HG02642 (cell line): ENCODE measurements around the gene GRID1.
"Not testable (repeated sequence)": the region's sequence is repeated elsewhere in the genome, so short reads cannot be mapped to it uniquely, and the experiment has no call there.

Experiments used
- ATAC-seq: cut with Tn5 transposase; IDR thresholded peaks from one replicate; pipeline ENCODE4 v1.9.1; 2021; ENCODE audit warnings: mild to moderate bottlenecking; ENCODE audit not compliant: unreplicated experiment, poor library complexity

Gene GRID1

GRCh38 chr10:86130041-86130440 is 236.6 kb downstream of the GRID1 start:
- ATAC-seq: no peak

DNA sequence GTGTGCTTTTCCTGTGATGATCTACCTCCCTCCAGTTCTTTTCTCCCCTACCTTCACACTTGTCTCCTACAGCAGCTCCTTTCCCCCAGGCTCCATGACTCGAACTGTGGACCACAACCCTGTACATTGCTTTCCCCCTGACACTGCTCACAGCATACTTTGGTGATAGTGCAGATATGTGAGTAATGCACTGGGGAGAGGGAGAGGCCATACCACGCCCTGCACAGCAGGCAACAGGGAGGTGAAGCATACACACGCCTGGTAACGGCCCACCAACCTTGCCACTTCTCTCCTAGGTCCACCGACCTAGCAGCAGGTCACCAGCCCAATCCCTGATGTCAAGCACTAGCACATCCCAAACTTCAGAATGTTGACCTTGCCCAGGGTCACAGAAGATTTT is 238.2 kb downstream of the GRID1 start:
- ATAC-seq: no peak

DNA sequence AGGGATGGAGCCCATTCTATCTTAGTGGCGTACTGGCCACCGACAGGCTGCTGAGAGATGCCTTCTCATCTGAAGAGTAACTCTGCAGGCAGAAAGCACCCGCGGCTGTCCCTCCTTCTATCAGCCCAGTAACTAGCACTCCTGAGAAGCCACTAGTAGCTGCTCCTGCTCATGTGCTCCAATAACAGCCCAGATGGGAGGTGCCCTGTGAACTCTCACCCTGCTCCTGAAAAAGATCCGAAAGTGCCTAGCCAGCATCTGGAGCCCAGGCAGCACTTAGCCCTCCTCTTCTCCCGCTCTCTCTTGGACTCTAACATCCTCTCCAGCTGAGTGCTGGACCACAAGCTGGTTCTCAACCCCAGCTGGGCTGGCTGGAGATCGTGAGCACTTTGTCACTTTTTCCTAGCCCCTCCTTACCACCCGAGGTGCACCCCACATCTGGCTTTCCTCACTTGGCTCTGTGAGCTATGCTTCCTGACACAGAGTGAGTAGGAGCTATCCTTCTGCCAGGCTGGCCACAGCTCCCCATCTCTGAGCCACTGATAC is 239.2 kb downstream of the GRID1 start:
- ATAC-seq: no peak

DNA sequence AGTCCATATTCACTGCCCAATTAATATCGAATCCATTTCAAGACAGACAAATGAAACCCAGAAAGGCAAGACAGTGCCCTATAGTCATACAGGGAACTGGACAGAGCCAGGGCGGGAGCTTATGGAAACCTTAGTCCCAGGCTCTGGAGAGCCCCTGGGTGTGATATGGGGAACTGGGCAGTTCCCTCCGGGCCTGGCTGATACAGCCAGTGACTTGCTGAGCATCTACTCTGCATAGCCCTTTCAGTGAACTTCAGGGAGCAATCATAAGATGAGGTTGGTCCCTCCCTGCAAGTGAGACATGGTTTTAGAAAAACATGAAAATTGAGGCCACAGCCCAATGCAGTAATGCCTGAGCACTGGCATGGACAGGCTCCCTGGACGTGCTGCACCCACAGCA is 241.9 kb downstream of the GRID1 start:
- ATAC-seq: no peak

DNA sequence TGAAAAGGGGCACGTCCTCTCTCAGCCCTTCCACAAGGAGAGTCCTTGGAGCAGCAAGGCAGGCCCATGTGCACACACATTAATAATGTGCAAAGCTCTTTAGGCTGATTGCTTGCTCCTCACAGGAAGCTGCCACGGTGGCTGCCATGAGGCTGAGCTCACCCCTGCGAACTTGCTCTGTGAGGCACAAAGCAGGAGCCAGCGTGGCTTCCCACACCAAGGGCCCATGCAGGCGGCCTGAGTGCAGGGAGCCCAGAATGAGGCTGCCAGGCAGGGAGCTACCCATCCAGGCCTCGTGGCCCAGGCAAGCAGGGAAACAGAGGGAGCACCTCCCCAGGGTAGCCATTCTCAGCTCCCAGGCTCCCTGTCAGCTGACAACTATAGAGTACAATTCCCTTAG is 242.9 kb downstream of the GRID1 start:
- ATAC-seq: no peak

GRCh38 chr10:86123304-86123703 is 243.3 kb downstream of the GRID1 start:
- ATAC-seq: no peak

GRCh38 chr10:86122646-86123045 is 243.9 kb downstream of the GRID1 start:
- ATAC-seq: no peak

DNA sequence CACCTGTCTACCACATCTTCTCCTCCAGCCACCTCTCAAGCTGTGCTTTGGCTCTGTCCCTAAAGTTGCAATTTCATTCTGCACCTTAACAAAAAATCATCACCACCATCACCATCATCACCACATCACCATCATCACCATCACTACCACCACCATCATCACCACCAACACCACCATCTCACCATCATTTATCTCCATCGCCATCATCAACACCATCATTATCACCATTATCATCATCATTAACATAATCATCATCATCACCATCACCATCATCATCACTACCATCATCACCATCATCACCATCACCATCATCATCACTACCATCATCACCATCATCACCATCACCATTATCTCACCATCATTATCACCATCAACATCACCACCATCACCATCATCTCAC is 245.4 kb downstream of the GRID1 start:
- ATAC-seq: no peak

- no peak for ATAC-seq
Observed at GRCh38 chr10:86117051-86117450, 249.5 kb downstream of the GRID1 start.

GRCh38 chr10:86113983-86114382 is 252.6 kb downstream of the GRID1 start:
- no peak for ATAC-seq

DNA sequence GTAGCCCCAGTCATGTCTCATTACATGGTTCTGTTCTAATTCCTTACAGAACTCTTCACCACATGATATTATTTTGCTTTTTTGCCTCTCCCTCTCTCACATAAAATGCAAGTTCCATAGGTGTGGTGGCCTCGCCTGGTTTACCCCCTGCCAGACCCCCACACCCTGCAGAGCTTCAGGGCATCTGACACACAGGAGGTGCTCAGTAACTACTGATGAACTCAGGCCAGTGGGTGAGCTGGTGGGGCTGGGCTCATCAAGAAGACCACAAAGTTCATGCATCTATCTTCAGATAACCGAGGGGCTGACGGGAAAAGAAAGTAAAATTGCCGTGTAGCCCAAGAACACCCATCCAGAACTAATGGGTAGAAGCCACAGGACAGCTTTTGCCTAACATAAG is 253.1 kb downstream of the GRID1 start:
- ATAC-seq: no peak

- ATAC-seq: no peak
Observed at GRCh38 chr10:86113044-86113443, 253.6 kb downstream of the GRID1 start.

DNA sequence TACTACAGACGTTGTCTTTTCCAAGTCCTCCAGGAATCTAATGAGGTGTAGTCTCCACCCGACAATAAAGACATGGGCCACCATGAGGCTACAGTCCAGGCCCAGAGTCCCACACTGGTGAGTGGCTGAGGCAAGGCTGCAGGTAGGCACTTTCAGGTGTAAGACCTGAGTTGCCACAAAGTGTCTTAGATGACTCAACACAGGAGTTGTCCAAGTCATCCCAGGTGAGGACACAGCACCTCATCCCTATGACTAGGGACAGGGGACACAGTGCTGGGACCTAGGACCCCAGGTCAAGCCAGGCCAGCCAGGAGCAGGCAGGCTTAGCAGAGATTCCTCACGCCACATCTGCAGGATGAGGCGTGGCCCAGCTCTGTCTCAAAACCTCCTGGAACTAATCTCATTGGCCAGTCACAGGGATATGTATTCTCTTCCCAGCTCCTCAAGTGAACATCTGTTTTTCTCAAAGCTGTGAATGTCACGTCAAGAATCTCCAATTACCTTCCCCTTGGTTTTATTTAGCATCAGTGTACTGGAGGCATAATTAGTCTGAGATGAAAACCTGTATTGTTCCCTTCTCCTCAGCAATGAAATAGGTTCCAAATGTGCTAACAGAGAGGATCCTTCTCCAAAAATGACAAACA is 254.6 kb downstream of the GRID1 start:
- no peak for ATAC-seq

DNA sequence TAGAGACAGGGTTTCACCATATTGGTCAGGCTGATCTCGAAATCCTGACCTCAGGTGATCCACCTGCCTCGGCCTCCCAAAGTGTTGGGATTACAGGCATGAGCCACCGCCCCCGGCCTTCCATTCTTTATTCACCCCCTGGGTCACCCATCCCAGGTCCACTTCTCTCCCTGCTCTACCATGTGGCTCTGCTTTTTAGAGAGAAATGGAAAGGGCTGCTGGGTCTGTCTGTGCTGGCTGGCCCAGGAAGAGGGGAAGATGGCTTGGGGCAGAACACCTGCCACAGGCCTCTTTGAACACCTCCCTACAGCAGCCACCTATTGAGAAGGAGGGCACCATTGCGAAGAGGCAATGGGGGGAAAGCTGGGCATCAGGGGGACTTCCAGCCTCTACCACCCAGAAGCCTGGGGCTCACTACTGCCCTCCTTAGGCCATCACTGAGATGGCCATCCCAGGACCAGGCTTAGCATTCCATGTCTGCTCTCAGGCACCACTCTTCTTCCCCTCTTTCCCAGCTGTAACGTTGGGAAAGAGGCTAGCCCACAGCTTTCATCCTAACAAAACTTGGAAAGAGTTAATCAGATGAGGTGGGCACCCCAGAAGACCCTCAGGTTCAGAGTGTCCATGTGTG is 256.3 kb downstream of the GRID1 start:
- no peak for ATAC-seq

DNA sequence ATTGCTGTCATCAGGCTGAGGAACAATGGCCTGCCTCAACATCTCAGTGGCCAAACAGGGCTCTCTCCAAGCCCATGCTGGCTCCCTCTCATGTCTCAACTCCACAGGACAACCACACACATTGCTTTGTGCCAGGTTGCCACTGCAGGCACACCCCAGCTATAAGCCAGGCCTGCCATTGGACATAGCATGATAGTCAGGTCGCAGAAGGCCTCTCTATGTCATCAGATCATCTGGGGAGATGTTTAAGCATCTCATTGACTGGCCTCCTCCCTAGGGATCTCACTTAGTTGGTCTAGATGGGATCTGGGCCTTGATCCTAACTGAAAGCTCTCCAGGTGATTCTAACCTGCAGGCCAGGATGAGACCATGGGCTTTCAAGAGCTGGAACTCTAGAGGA is 257.2 kb downstream of the GRID1 start:
- no peak for ATAC-seq

DNA sequence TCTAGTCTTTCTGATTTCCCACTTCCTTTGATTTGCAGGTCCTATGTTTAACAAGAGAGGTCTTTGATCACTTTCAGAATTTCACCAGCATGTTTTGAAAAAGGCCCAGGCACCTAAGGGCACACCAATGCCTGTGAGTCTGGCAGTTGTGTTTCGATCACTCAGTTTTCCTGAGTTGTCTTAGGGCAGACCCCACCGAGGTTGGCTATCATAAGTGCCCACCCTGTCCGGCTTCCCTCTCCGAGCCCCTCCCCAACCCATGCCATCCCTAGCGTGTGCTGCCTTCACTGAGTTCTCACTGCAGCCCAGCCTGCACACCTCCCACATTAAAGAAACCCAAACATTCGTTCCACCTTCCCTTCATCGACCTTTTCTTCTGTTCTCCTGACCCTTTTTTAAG is 257.9 kb downstream of the GRID1 start:
- no peak for ATAC-seq

DNA sequence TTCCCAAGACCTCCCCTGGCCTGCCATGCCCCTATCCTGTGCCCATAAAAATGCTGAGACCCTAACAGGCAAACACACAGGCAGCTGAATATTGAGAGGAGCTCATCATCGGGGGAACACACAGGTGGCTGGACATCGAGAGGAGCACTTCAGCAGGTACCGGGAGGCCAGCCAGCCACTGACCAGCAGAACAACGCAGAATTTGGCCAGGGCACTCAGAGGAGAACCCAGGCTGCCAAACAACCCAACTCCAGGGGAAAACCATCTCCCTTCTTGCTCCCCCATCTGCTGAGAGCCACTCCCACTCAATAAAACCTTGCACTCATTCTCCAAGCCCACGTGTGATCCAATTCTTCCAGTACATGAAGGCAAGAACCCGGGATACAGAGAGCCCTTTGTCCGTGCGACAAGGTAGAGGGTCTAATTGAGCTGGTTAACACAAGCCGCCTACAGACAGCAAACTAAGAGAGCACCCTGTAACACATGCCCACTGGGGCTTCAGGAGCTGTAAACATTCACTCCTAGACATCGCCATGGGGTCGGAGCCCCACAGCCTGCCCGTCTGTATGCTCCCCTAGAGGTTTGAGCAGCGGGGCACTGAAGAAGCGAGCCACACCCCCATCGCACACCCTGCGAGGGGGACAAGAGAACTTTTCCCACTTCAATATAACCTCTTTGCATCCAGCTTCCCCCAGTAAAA is 258.8 kb downstream of the GRID1 start:
- not testable (repeated sequence) for ATAC-seq

- no peak for ATAC-seq
Observed at GRCh38 chr10:86107131-86107530, 259.5 kb downstream of the GRID1 start.

- no peak for ATAC-seq
Observed at GRCh38 chr10:86106616-86107015, 260.0 kb downstream of the GRID1 start.

DNA sequence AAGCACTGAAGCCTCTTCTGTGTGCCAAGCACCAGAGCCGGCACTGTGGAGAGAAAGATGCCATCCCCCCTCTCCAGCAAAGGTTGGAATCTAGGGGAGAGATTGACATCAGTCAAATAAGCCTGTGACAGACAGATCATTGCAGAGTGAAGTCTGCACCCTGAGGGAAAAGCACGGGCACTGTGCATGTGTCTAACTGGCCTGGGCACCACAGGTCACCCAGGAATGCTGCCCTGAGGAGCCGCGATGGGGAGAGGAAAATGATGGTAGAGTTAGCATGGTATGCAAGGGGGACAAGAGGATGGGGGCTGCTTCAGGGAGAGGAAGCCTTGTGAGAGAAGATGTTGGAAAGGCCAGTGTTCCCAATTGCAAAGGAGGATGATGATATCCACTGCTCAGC is 261.0 kb downstream of the GRID1 start:
- no peak for ATAC-seq

GRCh38 chr10:86105181-86105580 is 261.4 kb downstream of the GRID1 start:
- no peak for ATAC-seq
